ENCODE measurements around the gene RTTN. TPM values are rescaled to one million over a fixed set of nuclear protein-coding genes. Genes with fewer than 3 reads are reported as not detected.
A peak's percentile ranks its signal among the peaks of the same experiment; 100 is the strongest.

RTTN gene
- total and polyA plus RNA-seq, 10 of the 15 experiments (the other 5 are each of a cell fraction or from before 2014, with no cell fraction given): 9.4 to 36.6 (median 15.7) TPM

- TF ChIP-seq RELB (IDR thresholded peaks at IDR 0.05; ENCODE audit: low read depth) (peak; percentile 42; the same call in 1 of the 2 replicates), EED (IDR thresholded peaks at IDR 0.05; ENCODE audit: low read depth) (0 out of 2 replicates have a peak, but pooled peaks have one; percentile 21), NFYA (IDR thresholded peaks at IDR 0.05; ENCODE audit: borderline replicate concordance, low read depth, low read length) (no peak), SMAD1 (IDR thresholded peaks at IDR 0.05; ENCODE audit: low read depth, partially characterized antibody) (no peak), ETV6 (conservative IDR thresholded peaks at IDR 0.05 in 1 of 2, IDR thresholded peaks at IDR 0.05 in 1 of 2; ENCODE audit: borderline replicate concordance in 1 of 2, low read depth in 1 of 2) (peak in 1 of 2 experiments; percentile 47; a peak in 1 of 4 replicates), EGR1 (IDR thresholded peaks at IDR 0.05; ENCODE audit: borderline replicate concordance in 1 of 2, low read depth in 2 of 2, low read length in 2 of 2) (no peak), SKIL (IDR thresholded peaks at IDR 0.05; ENCODE audit: low read depth, poor library complexity, severe bottlenecking) (no peak), MTA3 (IDR thresholded peaks at IDR 0.05; ENCODE audit: borderline replicate concordance, low read length) (0 out of 2 replicates have a peak, but pooled peaks have one; percentile 55), MEF2A (IDR thresholded peaks at IDR 0.05; ENCODE audit: insufficient read depth, low read depth, low read length) (0 out of 2 replicates have a peak, but pooled peaks have one; percentile 24), ZBED1 (IDR thresholded peaks at IDR 0.05; ENCODE audit: borderline replicate concordance) (peak; percentile 100), RUNX3 (IDR thresholded peaks at IDR 0.05; ENCODE audit: low read length) (peak; percentile 34; the same call in 1 of the 2 replicates), IKZF1 (conservative IDR thresholded peaks at IDR 0.05) (peak; percentile 33; the same call in 1 of the 2 replicates), POLR2A (IDR thresholded peaks at IDR 0.05; ENCODE audit: low read depth, low read length) (no peak), SRF (IDR thresholded peaks at IDR 0.05; ENCODE audit: low read depth in 2 of 2, low read length in 2 of 2) (no peak), SIX5 (IDR thresholded peaks at IDR 0.05; ENCODE audit: low read depth, low read length, severe bottlenecking) (no peak), ZNF687 (IDR thresholded peaks at IDR 0.05) (peak; percentile 20; the same call in 1 of the 2 replicates), SIN3A (IDR thresholded peaks at IDR 0.05; ENCODE audit: low read depth, low read length) (no peak), ATF3 (IDR thresholded peaks at IDR 0.05; ENCODE audit: borderline replicate concordance, extremely low read depth, low read depth, low read length) (no peak), JUNB (IDR thresholded peaks at IDR 0.05) (peak; percentile 64), IKZF2 (IDR thresholded peaks at IDR 0.05) (peak; percentile 23 to 41; a peak in 2 of 4 replicates)
Measured at GRCh38 chr18:69958422-69958821, 247.1 kb downstream of the RTTN start (continued).
